CD14-positive monocyte (primary cell): ENCODE data around the gene ANKRD33. TPM values are rescaled to one million over a fixed set of nuclear protein-coding genes. Genes with fewer than 3 reads are reported as not detected.

ENCODE experiments used
- DNase-seq, 3 donors: peaks; one replicate each; pipeline ENCODE4 v3.0.0-alpha.2; 2011 to 2022
- H2AFZ ChIP-seq: 2 replicates; pipeline ENCODE4 v1.6.0; 2012; ENCODE audit warnings: mild to moderate bottlenecking, low read depth, low read length, inconsistent platforms; ENCODE audit not compliant: insufficient read depth, poor library complexity, severe bottlenecking
- H3K27ac ChIP-seq, 2 donors: 1 replicate in 1 of 2; 2 replicates in 1 of 2; pipeline ENCODE4 v1.5.1; 2012 to 2013; ENCODE audit warnings: low read length in 2 of 2, control low read depth in 1 of 2, inconsistent platforms in 1 of 2, low read depth in 1 of 2, mild to moderate bottlenecking in 1 of 2
- H3K27me3 ChIP-seq, 2 donors: one replicate each; pipeline versions ENCODE4 v1.6.0 to v1.6.1; 2011 to 2013; ENCODE audit warnings: low read length in 2 of 2; ENCODE audit not compliant: control insufficient read depth in 2 of 2, insufficient read depth in 2 of 2
- H3K36me3 ChIP-seq, 2 donors: replicated peaks in 1 of 2; 1 replicate in 1 of 2; 2 replicates in 1 of 2; pipeline versions ENCODE4 v1.5.1 to v1.6.1; 2012 to 2013; ENCODE audit warnings: low read length in 2 of 2, control low read depth in 1 of 2, inconsistent platforms in 1 of 2, mild to moderate bottlenecking in 1 of 2; ENCODE audit not compliant: insufficient read depth in 2 of 2, control insufficient read depth in 1 of 2
- H3K4me1 ChIP-seq, 2 donors: 1 replicate in 1 of 2; 2 replicates in 1 of 2; pipeline versions ENCODE4 v1.5.1 to v1.6.1; 2012 to 2013; ENCODE audit warnings: low read length in 2 of 2, control low read depth in 1 of 2, inconsistent platforms in 1 of 2, mild to moderate bottlenecking in 1 of 2, moderate library complexity in 1 of 2; ENCODE audit not compliant: insufficient read depth in 2 of 2, control insufficient read depth in 1 of 2
- H3K4me2 ChIP-seq: replicated peaks from 2 replicates; pipeline ENCODE3; 2012; ENCODE audit warnings: low read length, moderate library complexity, mild to moderate bottlenecking; ENCODE audit not compliant: poor library complexity, severe bottlenecking; ENCODE audit errors: extremely low read depth
- H3K4me3 ChIP-seq, 3 experiments: fragments of 200-600 bp in 1 of 3; sonication (generic) in 1 of 3; replicated peaks in 1 of 3; 1 replicate in 2 of 3; 2 replicates in 1 of 3; pipeline ENCODE4 v1.5.1; 2011 to 2013; ENCODE audit warnings: low read length in 3 of 3, mild to moderate bottlenecking in 3 of 3, control low read depth in 2 of 3, low read depth in 2 of 3, inconsistent platforms in 1 of 3, moderate library complexity in 1 of 3
- H3K79me2 ChIP-seq: 2 replicates; pipeline ENCODE4 v1.6.0; 2012; ENCODE audit warnings: mild to moderate bottlenecking, control low read depth, inconsistent platforms, low read length, moderate library complexity; ENCODE audit not compliant: insufficient read depth
- H3K9ac ChIP-seq: 2 replicates; pipeline ENCODE4 v1.6.0; 2017; ENCODE audit warnings: low read length, mild to moderate bottlenecking; ENCODE audit not compliant: insufficient read depth, poor library complexity, severe bottlenecking
- H3K9me3 ChIP-seq, 2 donors: replicated peaks in 1 of 2; 1 replicate in 1 of 2; 2 replicates in 1 of 2; pipeline versions ENCODE4 v1.5.1 to v1.6.1; 2012 to 2013; ENCODE audit warnings: low read length in 2 of 2, control low read depth in 1 of 2; ENCODE audit not compliant: control insufficient read depth in 1 of 2, insufficient read depth in 1 of 2
- H4K20me1 ChIP-seq: 2 replicates; pipeline ENCODE4 v1.6.0; 2012; ENCODE audit warnings: mild to moderate bottlenecking, low read length, control low read depth, moderate library complexity; ENCODE audit not compliant: insufficient read depth
- H3K27ac Mint-ChIP-seq, 7 donors: one replicate each; pipeline ENCODE4 v1.8.0; 2020; ENCODE audit warnings: mild to moderate bottlenecking in 7 of 7, mixed read lengths in 7 of 7, moderate library complexity in 6 of 7, inconsistent platforms in 2 of 7
- H3K27me3 Mint-ChIP-seq, 3 donors: one replicate each; pipeline ENCODE4 v1.8.0; 2021 to 2022; ENCODE audit warnings: low read depth in 3 of 3, mild to moderate bottlenecking in 3 of 3, mixed read lengths in 3 of 3, moderate library complexity in 3 of 3, inconsistent platforms in 1 of 3
- H3K36me3 Mint-ChIP-seq, 2 donors: one replicate each; pipeline ENCODE4 v1.8.0; 2020; ENCODE audit warnings: mixed read lengths in 2 of 2, inconsistent platforms in 1 of 2, mild to moderate bottlenecking in 1 of 2
- H3K4me1 Mint-ChIP-seq: one replicate; pipeline ENCODE4 v1.8.0; 2020; ENCODE audit warnings: mild to moderate bottlenecking, mixed read lengths
- H3K4me3 Mint-ChIP-seq, 2 donors: one replicate each; pipeline ENCODE4 v1.8.0; 2020; ENCODE audit warnings: mild to moderate bottlenecking in 2 of 2, mixed read lengths in 2 of 2, moderate library complexity in 1 of 2
- H3K9me3 Mint-ChIP-seq, 7 donors: one replicate each; pipeline ENCODE4 v1.8.0; 2020 to 2022; ENCODE audit warnings: mixed read lengths in 7 of 7, mild to moderate bottlenecking in 6 of 7, moderate library complexity in 6 of 7, inconsistent platforms in 2 of 7
- CTCF ChIP-seq: fragments of 200-600 bp; IDR thresholded peaks from one replicate; pipeline ENCODE4 v1.8.0; 2022; ENCODE audit warnings: antibody characterized with exemption, mild to moderate bottlenecking
- WGBS: methylation state at CpG from one replicate; pipeline ENCODE4 v1.1.5; 2013; ENCODE audit warnings: missing lambda C conversion rate; ENCODE audit not compliant: insufficient coverage; 5-methylcytosine and 5-hydroxymethylcytosine counted together
- intact Hi-C, 2 donors: fragments of 100-400 bp; cut with micrococcal nuclease; formaldehyde crosslinking; loops; one replicate each; pipeline versions ENCODE4 v1.15.0 to v1.15.1; 2023
- polyA plus RNA-seq, 3 donors: library from polyadenylated mRNA; depleted of rRNA in 1 of 3; unstranded in 2 of 3; stranded (reverse) in 1 of 3; fragments of 300-500 nt in 2 of 3; fragments of >200 nt in 1 of 3; fragmentation: Illumina TruSeq in 2 of 3; gene quantifications; 1 replicate in 2 of 3; 2 replicates in 1 of 3; pipeline ENCODE4 v1.2.3, GENCODE V29; 2012 to 2021

ANKRD33 gene
- polyA plus RNA-seq, 3 donors: 0.07 TPM; not detected in 2

- H3K79me2 ChIP-seq: no peaks in the 10 kb centered on the region
- no peak overlapping the region for H2AFZ ChIP-seq
- no peak for TF ChIP-seq CTCF
- H3K9ac ChIP-seq: no peak overlapping the region
- Mint-ChIP-seq H3K36me3 (no peaks in the 10 kb centered on the region), H3K27ac (no peak overlapping the region), H3K4me1 (peaks cover 11% of the 10 kb centered on the region), H3K4me3 (peak overlapping the region in 1 of 2 donors; percentile 37), H3K27me3 (peaks cover 0 to 8% (median 4%) of the 10 kb centered on the region in 3 donors), H3K9me3 (peaks cover 0 to 1% (median 0%) of the 10 kb centered on the region in 7 donors)
- intact Hi-C loops: no loop called here
- no peak overlapping the region for H3K4me2 ChIP-seq
- H3K36me3 ChIP-seq: no peaks in the 10 kb centered on the region
- H4K20me1 ChIP-seq: no peaks in the 10 kb centered on the region
- no peak overlapping the region for H3K27ac ChIP-seq
- H3K9me3 ChIP-seq: no peaks in the 10 kb centered on the region
- H3K27me3 ChIP-seq: no peaks in the 10 kb centered on the region
- no peak for DNase-seq
- H3K4me3 ChIP-seq: no peak overlapping the region
- peaks cover 5 to 6% of the 10 kb centered on the region in 2 donors for H3K4me1 ChIP-seq
- WGBS: 95% methylated on average over 43 of the region's 43 CpGs
Observed at GRCh38 chr12:51900323-51900889, 12.5 kb downstream of the ANKRD33 start.

- Histone ChIP-seq H3K4me1 (peaks cover 14 to 15% of the 10 kb centered on the region in 2 donors), H4K20me1 (no peaks in the 10 kb centered on the region), H3K4me3 (no peak overlapping the region), H3K27ac (no peak overlapping the region), H3K27me3 (peaks cover 0 to under 1% of the 10 kb centered on the region in 2 donors), H2AFZ (no peak overlapping the region), H3K4me2 (no peak overlapping the region), H3K9ac (no peak overlapping the region), H3K36me3 (no peaks in the 10 kb centered on the region), H3K9me3 (no peaks in the 10 kb centered on the region), H3K79me2 (no peaks in the 10 kb centered on the region)
- intact Hi-C loops: no loop called here
- TF ChIP-seq CTCF: no peak
- Mint-ChIP-seq H3K4me1 (peaks cover 20% of the 10 kb centered on the region), H3K4me3 (no peak overlapping the region), H3K36me3 (peaks cover 0 to 2% of the 10 kb centered on the region in 2 donors), H3K27me3 (peaks cover under 1 to 10% (median 7%) of the 10 kb centered on the region in 3 donors), H3K27ac (no peak overlapping the region), H3K9me3 (peaks cover 0 to 1% (median 0%) of the 10 kb centered on the region in 7 donors)
- WGBS: 100% methylated on average over 6 of the region's 14 CpGs
- no peak for DNase-seq
Observed at GRCh38 chr12:51901121-51901817, 13.4 kb downstream of the ANKRD33 start.
